Mucosa of gallbladder (tissue), 1 donor: Measurements from ENCODE around the gene UBE3B. TPM values are rescaled to one million over a fixed set of nuclear protein-coding genes. Genes with fewer than 3 reads are reported as not detected.

ENCODE experiments used
- DNase-seq: peaks from one replicate; pipeline ENCODE4 v3.0.0-alpha.2; 2020; ENCODE audit warnings: low spot score
- total RNA-seq: library from RNA; stranded (reverse); gene quantifications from one replicate; pipeline ENCODE4 v1.2.1, GENCODE V29; 2021
- donor health status: DM: no; HTN: no; CAD: no.

The UBE3B gene
- total RNA-seq, 1 donor from 2014 or later: 48.5 TPM

DNA sequence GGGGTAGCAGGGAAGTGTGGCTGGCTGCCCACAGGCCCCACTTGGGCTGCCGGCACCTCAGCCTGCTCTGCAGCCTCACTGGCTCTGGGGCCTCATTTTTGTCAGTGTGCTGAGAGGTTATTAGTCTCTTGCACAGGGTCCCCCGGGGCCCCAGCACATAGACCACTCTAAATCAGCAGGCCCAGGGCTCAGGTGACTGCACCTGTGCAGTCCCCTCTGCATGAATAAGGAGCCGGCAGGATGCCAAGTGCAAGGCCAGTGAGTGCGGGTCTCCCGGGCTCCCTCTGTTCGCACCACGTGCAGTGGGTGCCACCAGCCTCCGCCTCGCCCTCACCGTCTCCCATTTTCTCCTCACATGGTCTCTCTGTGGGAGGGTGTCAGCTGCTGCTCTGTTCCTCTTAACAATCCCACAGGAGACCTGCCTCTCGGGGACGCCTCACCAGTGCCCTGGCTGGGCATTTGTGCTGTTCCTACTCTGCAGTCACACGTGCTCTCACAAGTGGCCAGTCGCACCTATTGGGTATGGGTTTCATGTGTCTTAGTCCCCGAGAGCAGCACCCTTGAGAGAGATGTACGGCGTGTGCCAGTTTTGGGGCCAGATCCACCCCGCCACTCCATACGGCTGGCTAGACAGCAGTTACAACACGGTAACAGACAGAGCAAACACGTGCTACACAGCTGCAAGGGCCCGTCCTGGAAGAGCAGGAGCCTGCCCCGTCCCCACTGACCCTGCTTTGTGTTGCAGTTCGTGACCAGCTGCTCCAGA lies 55.5 kb downstream of the UBE3B start:
- no peak for DNase-seq

DNA sequence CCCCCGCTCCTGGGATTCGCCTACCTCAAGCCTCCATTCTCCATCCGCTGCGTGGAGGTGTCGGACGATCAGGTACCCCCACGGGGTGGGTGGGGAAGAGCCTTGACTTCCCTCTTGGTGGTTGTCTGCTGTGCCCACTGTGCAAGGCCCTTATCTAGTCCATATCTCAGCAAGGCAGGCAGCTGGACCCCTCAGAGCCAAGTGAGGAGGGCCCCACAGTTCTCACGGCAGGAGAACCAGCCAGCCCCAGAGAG lies 56.0 kb downstream of the UBE3B start:
- no peak for DNase-seq

GRCh38 chr12:109534456-109534855 lies 57.0 kb downstream of the UBE3B start:
- no peak for DNase-seq

- no peak for DNase-seq
Observed at GRCh38 chr12:109535231-109535862, 57.9 kb downstream of the UBE3B start.

- no peak for DNase-seq
Observed at GRCh38 chr12:109535863-109536250, 58.4 kb downstream of the UBE3B start.

DNA sequence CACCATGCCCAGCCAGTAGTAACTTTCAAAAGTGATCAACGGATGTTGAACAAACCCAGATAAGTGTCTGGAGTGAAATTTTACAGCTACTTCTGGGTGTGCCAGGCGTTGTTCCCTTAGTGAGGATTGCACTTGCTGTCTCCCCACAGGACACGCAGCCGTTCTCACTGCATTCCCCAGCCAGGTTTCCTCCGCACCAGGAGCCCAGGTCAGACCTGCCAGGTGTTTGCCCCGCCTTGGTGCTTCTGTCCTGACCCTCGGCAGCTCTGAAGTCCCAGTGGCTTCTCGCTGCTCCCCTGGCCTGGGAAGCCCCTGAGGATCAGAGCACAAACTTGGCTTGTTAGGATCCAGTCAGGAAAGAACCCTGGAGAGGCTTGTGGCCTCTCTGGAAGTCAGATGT lies 59.7 kb downstream of the UBE3B start:
- no peak for DNase-seq

GRCh38 chr12:109538191-109538863 lies 60.9 kb downstream of the UBE3B start:
- no peak for DNase-seq

- DNase-seq: no peak
Observed at GRCh38 chr12:109539508-109539907, 62.1 kb downstream of the UBE3B start.

GRCh38 chr12:109540526-109541412 lies 63.3 kb downstream of the UBE3B start:
- DNase-seq: no peak

GRCh38 chr12:109541413-109541726 lies 63.9 kb downstream of the UBE3B start:
- DNase-seq: no peak

- no peak for DNase-seq
Observed at GRCh38 chr12:109542014-109542413, 64.6 kb downstream of the UBE3B start.

DNA sequence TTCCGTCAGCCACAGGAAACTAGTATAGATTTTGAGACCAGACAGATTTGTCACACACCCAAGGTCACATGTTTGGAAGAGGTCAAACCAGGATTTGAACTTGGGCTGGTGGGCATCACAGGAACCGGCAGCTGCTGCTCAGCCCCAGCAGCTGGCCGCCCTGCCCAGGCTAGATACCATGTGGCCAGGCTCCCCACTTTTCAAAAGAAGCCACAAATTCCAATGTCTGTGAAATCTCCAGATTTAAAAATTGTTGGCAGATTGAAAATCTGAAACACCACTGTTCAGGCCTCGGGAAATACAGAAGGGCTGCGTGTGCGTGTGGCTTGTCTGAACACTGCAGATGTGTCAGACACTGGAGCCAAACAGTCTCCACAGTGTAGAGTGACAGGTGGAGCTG lies 65.4 kb downstream of the UBE3B start:
- DNase-seq: no peak

- DNase-seq: no peak
Observed at GRCh38 chr12:109544955-109545531, 67.6 kb downstream of the UBE3B start.

- DNase-seq: no peak
Observed at GRCh38 chr12:109545826-109546225, 68.4 kb downstream of the UBE3B start.

DNA sequence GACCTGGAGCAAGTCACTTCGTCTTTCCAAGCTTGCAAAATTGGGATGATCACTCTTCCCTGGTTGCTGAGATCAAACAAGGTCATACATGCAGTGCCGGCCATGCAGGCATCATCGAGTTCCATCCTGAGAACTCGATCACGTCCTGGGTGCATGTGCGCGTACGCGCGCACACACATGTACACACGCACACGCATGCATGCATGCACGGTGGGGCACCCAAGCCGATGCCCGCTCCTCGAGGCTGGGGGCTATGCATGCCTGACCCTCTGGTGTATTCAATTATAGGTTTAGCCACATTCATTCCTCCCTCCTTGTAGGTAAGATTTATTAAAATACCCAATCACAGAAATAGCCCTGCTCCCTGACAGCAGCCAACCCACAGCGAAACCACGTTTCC lies 69.9 kb downstream of the UBE3B start:
- no peak for DNase-seq

DNA sequence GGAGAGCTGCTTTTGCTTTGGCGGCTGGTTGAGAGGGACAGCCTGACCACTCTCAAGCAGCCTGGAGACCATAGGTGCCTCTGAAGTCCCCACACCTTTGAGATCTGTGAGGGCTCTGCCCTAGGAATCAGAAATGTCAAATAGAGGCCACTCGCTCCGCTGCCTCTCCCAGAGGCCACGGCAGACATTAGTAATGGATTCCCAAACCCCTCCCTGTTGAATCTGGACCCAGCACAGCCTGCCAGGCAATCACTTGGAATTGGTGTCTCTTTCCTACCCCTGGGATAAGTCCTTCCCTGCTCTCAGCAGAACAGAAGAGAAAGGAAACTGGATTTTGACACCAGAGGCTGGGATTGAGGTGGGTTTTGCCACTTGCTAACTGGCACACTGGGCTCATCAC lies 70.8 kb downstream of the UBE3B start:
- no peak for DNase-seq

DNA sequence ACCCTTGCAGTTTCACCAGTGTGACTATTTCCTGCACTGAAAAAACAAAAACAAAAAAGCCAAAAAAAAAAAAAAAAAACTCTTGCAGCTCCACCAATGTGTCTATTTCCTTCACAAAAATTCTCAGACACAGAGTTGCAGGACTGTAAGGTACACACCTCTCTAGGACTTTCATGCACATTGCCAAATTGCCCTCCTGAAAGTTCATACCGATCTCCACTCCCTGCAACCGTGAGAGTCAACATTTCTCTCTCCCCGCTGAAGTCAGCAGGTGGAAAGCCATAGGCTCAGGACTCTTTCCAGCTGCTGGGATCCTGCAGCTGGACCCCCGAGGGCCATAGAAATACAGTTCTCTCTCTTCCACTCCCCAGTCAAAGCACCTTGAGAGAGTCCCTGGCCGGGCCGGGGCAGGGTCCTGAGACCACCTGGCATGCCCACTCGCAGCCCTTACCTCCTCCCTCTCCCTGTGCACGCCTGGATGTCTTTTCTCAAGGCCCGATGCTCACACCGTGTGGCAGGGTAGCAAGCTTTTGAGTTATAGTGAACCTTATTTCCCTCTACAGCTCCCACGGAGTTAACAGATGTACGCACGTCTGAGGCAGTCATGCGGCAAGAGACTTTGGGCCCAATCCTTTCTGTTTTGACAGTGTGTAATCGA lies 72.3 kb downstream of the UBE3B start:
- no peak for DNase-seq

- no peak for DNase-seq
Observed at GRCh38 chr12:109550281-109550680, 72.8 kb downstream of the UBE3B start.

DNA sequence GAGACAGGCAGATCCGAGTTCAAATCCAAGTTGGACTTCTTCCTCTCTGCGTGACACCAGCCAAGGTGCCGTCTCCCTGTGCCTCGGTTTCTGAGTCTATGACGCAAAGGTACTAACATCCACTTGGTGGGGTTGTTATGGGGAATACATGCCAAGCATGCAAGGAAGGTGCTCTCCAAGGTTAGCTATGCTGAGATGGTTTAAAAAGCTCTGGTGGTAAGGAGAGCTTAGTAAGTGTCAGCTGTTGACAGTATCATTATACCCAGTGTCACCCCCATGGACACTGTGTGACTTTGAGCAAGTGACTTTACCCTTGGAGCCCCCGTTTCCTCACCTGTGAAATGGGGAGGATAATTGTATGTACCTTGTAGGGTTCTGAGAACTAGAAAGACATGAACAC lies 73.7 kb downstream of the UBE3B start:
- no peak for DNase-seq

DNA sequence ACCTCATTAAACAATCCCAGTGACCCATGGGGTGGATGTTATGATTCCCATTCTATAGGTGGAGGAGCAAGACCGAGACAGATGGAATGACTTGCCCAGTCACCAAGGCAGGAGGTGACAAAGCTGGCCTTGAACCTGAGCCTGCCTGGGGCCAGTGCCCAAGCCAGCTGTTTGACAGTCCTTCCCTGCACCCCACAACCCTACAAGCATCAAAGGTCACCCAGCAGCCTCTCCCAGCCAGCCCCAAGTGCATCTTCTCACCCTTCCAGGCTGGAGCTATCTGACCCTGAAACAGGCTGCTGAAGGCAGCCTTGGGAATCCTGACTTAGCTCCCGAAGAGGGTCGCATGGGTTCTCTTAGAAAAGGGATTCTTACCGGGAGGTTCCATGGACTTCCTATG lies 75.5 kb downstream of the UBE3B start:
- no peak for DNase-seq

- no peak for DNase-seq
Observed at GRCh38 chr12:109553483-109553882, 76.0 kb downstream of the UBE3B start.
